Measurements from ENCODE around the gene VSTM2L.
"Not testable (repeated sequence)": the region's sequence is repeated elsewhere in the genome, so short reads cannot be mapped to it uniquely, and the experiment has no call there.

Gene VSTM2L

GRCh38 chr20:37938181-37938750 lies 35.3 kb downstream of the VSTM2L start:
- no peak for DNase-seq (ENCODE audit: low read depth)

GRCh38 chr20:37938954-37939353 lies 36.0 kb downstream of the VSTM2L start:
- DNase-seq (ENCODE audit: low read depth) = no peak

- no peak for DNase-seq (ENCODE audit: low read depth)
Measured at GRCh38 chr20:37939701-37940560, 37.0 kb downstream of the VSTM2L start.

GRCh38 chr20:37940858-37941257 lies 37.9 kb downstream of the VSTM2L start:
- DNase-seq (ENCODE audit: low read depth) = no peak

GRCh38 chr20:37941332-37941731 lies 38.4 kb downstream of the VSTM2L start:
- no peak for DNase-seq (ENCODE audit: low read depth)

GRCh38 chr20:37941992-37942391 lies 39.1 kb downstream of the VSTM2L start:
- DNase-seq (ENCODE audit: low read depth) = no peak

- DNase-seq (ENCODE audit: low read depth) = no peak
Measured at GRCh38 chr20:37943033-37943432, 40.1 kb downstream of the VSTM2L start.

- no peak for DNase-seq (ENCODE audit: low read depth)
Measured at GRCh38 chr20:37943501-37944455, 40.9 kb downstream of the VSTM2L start.

GRCh38 chr20:37944456-37944981 lies 41.6 kb downstream of the VSTM2L start:
- no peak for DNase-seq (ENCODE audit: low read depth)

- DNase-seq (ENCODE audit: low read depth) = no peak
Measured at GRCh38 chr20:37945091-37945547, 42.2 kb downstream of the VSTM2L start.

- no peak for DNase-seq (ENCODE audit: low read depth)
Measured at GRCh38 chr20:37946946-37947345, 44.0 kb downstream of the VSTM2L start.

GRCh38 chr20:37947943-37948342 lies 45.0 kb downstream of the VSTM2L start:
- DNase-seq (ENCODE audit: low read depth) = no peak

- no peak for DNase-seq (ENCODE audit: low read depth)
Measured at GRCh38 chr20:37948956-37949355, 46.0 kb downstream of the VSTM2L start.

- DNase-seq (ENCODE audit: low read depth) = no peak
Measured at GRCh38 chr20:37954190-37954589, 51.3 kb downstream of the VSTM2L start.

- DNase-seq (ENCODE audit: low read depth) = no peak
Measured at GRCh38 chr20:37954626-37955025, 51.7 kb downstream of the VSTM2L start.

GRCh38 chr20:37955511-37955910 lies 52.6 kb downstream of the VSTM2L start:
- no peak for DNase-seq (ENCODE audit: low read depth)

- DNase-seq (ENCODE audit: low read depth) = no peak
Measured at GRCh38 chr20:37956107-37956585, 53.2 kb downstream of the VSTM2L start.

GRCh38 chr20:37958856-37959520 lies 56.1 kb downstream of the VSTM2L start:
- no peak for DNase-seq (ENCODE audit: low read depth)

- no peak for DNase-seq (ENCODE audit: low read depth)
Measured at GRCh38 chr20:37961066-37961465, 58.1 kb downstream of the VSTM2L start.

GRCh38 chr20:37963483-37963882 lies 60.6 kb downstream of the VSTM2L start:
- DNase-seq (ENCODE audit: low read depth) = not testable (repeated sequence)

GRCh38 chr20:37968841-37969401 lies 66.0 kb downstream of the VSTM2L start:
- no peak for DNase-seq (ENCODE audit: low read depth)
